HG03460 (cell line): ENCODE results near the gene ACVRL1.

Experiments
- ATAC-seq: cut with Tn5 transposase; IDR thresholded peaks from one replicate; pipeline ENCODE4 v1.9.1; 2021; ENCODE audit not compliant: unreplicated experiment

Gene ACVRL1

DNA sequence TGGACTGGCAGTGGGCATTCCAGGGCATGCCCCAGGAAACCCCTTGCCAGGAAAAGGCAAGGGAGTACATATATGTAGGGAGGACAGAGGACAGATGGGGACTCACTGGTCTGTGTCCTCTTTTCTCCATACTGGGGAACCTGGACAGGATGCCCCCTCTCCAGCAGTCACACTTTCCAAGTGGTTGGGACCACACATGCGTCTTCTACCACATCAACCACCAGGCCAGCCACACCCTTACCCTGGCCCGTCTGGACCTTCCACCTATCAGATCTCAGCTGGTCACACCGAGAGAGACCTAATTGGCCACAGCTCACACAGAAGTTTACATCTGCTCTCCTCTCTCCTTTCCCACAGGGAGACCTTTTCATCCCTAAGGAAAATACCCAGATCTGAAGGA lies 11.1 kb upstream of the ACVRL1 start:
- no peak for ATAC-seq

DNA sequence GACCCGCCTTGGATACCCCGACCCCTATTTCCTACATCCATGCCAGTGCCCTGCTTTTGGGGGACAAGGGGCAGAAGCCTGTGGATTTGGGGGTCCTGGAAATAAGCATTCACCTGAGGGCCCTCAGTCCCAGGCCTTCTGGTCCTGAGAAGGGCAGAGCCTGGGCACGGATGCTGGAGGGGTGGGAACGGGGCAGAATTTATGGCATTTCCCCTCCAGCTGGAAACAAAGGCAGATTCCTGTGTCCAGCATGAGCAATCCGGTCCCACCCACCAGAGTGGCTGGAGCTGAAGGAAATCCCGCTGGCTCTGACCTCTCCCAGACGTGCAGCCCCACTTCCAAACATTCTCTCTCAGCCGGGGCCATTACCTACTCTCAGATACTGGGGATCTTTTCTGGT lies 10.1 kb upstream of the ACVRL1 start:
- ATAC-seq = no peak

DNA sequence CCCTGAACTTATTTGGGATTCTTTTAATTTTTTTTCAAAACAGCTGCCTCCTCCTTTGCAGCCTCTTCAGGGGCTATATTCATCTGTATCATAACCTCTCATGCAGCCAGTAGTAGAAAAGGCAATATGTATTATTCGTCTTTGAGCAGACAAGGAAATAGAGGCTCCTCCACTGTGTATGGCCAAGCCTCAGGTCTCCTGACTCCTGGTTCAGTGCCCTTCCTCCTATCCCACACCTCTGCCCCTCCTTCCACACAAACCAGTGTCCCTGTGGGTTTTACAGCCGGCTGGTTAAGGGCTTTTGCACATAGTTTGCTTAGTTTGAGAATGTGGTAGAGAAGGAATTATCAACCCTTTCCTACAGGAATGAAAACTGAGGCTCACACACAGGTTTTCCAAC lies 8.8 kb upstream of the ACVRL1 start:
- ATAC-seq = no peak

DNA sequence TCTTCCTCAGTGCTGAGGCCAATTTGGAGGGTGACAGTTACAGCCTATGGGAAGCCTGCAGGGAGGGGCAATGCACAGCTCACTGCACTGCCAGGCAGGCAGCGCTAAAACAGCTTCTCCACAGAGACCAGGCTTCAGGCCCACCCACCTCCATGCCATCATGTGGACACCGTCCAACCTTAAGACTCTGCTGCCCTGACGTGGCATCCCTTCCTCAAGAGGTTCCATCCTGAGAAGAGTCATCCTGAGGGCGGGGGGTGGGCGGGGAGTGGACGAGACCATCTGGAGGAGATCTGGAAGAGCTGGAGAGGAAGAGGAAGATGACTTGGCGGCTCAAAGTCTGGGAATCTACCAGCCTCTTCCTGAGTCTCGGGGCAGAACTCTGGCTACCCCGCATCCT lies 8.4 kb upstream of the ACVRL1 start:
- no peak for ATAC-seq

DNA sequence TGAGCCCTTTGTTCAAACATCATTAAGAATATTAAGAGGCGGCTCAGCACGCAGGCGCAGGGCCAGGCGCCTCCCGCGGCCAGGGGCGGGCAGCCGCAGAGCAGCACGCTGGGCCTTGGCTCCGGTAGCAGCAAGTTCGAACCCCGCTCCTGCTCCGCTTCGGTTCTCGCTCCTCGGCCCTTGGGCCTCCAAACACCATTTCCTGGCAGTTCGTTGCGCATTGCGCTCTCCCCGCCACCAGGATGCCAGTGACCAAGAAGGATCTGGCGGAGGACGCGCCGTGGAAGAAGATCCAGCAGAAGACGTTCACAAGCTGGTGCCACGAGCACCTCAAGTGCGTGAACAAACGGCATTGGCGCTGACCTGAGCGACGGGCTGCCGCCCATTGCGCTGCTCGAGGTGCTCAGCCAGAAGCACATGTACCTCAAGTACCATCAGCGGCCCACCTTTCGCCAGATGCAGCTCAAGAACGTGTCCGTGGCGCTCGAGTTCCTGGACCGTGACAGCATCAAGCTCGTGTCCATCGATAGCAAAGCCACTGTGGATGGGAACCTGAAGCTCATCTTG lies 6.9 kb upstream of the ACVRL1 start:
- no peak for ATAC-seq

DNA sequence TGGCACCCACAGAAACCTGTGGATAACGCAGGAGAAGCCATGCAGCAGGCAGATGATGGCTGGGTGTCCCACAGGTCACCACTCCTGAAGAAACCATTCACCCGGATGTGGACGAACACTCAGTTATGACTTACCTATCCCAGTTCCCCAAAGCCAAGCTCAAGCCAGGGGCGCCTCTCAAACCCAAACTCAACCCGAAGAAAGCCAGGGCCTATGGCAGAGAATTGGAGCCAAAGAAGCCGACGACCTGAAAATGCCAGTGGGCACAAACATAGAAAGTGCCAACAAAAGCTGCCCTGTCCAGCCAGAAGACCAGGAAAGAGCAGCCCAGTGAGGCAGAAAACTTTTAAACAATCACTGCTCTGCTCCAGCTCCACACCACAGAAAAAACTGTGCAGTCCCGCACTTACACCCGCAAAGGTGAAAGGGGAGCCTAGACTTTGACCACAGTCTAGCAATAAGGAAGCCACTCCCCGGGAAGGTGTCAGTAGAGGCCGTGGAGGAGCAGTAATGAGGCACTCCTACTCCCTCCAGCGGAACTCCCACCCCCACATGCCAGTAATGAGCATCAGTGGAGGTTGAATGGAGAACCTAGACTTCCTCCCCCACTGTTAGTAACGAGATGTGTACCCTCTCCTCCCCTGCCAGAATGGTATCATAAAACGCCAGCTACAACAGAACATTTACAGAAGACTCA lies 6.0 kb upstream of the ACVRL1 start:
- no peak for ATAC-seq

DNA sequence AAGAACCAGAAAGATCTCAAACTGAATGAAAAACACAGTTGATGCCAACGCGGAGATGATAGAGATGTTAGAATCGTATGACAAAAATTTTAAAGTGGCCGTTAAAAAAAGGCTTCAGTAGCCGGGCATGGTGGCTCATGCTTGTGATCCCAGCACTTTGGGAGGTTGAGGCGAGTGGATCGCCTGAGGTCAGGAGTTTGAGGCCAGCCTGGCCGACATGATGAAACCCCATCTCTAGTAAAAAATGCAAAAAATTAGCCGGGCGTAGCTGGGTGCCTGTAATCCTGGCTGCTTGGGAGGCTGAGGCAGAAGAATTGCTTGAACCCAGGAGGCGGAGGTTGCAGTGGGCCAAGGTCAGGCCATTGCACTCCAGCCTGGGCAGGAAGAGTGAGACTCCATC lies 5.4 kb upstream of the ACVRL1 start:
- no peak for ATAC-seq

DNA sequence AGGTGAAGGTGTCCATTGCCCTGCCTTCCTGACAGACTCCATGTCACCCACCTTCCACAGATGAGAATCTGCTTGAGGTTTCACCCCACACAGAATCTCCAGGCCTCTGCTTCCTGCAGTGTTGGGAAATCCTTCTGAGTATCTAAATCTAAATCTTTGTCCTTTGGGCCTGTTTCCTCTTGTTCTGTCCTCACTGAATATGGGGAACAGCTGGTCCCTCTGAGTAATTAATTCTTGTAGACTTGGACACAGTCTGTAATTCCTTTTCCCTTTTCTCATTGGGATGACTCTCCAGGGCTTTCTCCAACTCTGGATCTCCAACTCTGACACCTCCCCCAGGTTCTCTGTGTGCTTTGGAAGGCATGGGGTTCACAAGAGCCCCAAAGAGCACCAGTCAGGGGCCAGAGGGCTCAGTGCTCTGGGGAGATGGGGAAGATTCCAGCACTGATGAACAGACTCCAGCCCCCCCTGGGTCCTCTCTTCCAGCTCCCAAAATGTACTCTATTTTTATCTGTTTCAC lies 2.3 kb upstream of the ACVRL1 start:
- no peak for ATAC-seq

DNA sequence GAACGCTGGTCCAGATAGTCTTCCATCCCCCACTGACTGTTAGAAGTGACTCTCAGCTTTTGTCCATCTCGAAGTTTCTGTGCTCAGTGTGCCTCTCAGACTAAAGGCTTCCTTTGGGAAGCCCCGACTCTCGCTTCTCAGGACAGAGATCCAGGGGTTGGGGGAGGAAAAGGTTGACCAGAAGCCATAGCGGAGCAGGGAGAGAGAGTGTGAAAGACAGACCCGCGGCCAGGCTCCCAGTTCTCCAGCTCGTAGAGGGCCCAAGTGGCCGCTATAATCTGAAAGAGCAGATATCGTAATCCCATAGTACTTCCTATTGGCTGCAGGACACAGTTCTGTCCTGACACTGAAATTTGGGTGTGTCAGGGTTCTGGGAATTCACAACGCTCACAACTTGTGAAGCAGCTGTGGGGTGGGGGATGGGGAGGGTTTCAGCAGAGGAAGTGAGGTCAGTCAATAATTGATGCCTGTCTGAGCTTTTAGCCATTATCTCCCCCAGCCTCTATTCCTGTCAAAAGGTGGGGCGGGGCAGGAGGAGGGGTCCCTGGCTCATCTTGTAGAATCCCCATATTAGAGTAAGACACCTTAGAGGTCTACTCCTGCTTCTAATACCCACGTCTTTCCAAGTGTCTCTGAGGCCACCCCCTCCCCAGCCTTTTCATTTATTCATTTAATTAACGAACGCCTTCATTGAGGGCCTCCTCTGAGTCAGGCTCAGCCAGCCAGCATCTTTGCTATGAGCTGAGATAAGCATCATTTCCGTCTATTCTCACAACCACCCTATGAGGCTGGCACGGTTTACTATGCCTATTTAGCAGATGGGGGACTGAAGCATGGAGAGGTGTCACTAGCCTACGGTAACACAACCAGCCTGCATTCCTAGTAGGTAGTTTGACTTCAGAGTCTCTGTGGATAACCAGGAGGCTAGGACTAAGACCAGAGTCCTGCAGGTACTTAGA lies 1.6 kb upstream of the ACVRL1 start:
- ATAC-seq = no peak

DNA sequence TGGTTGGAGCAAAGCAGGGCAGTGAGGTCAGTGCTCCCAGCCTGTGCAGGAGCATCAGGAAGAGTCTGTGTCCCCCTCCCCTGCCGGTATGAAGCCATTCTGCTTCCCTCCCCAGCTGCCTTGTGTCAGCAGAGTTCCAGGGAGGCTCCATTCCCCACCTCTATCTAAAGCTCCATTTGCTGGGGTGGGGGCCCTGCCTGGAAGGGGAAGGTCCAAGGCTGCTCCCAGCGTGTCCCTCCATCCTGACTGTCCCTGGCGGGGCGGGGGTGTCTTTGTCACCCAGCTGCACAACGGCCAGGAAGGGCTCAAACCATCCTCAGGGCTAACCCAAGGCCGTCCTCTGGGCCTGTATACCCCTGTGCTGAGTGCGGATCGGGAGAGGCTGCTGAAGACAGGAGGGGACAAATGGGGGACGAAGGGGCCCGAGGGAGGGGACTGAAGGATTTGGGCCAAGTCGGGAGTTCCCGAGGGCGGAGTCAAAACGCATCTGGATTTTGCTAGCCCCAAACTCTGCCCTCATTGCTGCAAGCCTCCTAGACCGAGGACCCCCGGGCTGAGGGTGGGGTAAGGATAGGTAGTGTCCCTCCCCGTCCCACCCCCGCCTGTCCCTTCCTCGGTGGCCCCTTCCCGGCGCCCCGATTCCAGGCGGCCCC lies 748 bp upstream of the ACVRL1 start:
- ATAC-seq = no peak

DNA sequence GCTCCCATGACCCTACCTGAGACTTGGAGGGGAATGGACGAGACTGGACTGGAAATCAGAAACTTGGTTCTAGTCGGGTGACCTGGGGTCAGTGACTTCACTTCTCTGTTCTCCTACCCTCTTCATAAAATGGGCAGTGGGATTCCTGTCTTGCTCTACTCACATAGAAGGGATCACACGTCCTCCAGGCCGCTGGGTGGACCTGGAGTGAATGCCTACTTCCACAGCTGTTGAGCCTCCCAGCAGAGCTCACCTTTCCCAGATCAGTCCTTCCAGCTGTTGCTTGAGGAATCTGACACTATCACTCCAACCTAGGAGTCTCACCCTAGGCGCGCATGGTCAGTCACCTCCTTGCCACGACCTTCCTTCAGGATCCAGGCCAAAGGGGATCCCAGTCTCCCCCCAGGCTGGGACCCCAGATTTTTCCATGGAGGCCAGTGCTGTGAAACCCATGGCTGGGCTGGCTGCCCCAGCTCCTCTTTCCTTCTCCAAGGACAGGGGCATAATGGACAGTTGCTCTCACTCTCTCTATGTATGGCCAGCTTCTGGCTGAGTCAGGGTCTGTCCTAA lies 637 bp downstream of the ACVRL1 start:
- no peak for ATAC-seq

DNA sequence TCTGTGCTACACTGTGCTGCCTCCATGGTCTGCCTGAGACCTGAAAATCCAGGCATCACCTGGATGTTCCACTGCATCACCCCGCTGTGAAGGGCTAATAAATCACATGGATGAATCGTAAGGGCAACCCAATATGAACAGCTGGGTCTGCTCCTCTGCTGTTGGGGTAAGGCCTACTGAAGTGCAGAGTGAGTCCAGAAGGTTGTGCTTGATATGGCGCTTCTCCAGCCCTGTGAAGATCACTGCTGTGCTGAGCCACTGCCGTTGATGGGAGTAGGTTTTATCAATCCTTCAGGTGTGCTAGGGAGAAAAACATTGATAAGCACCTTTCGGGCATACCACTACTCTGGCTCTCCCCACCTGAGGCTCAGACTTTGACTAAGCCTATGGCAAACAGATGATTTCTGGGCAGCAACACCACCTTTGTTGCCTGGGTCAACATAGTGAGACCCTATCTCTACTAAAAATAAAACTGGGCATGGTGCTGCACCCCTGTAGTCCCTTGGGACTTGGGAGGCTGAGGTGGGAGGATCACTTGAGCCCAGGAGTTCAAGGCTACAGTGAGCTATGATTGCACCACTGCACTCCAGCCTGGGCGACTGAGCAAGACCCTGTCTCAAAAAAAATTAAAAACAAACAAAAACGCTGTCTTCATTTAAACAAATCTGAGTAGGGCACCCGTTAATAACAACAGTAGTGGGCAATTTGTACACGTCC lies 1.7 kb downstream of the ACVRL1 start:
- ATAC-seq = no peak

DNA sequence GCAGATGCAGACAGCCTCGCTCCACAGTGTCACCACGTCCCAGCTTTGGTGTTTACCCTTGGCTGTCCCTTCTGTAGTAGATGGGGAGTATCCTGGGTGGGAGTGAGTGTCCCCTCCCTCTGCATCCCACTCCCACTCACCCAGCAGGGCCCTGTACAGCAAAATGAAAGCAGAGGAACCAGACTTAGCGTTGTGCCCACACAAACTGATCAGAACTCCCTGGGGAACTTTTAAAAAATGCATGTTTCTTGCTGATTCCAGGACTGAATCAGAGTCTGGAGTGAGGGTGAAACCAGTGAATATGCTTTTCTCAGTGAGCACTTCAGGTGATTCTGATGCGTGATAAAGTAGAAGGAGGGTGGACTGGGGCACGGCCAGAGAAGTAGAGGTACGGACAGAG lies 2.9 kb downstream of the ACVRL1 start:
- no peak for ATAC-seq

DNA sequence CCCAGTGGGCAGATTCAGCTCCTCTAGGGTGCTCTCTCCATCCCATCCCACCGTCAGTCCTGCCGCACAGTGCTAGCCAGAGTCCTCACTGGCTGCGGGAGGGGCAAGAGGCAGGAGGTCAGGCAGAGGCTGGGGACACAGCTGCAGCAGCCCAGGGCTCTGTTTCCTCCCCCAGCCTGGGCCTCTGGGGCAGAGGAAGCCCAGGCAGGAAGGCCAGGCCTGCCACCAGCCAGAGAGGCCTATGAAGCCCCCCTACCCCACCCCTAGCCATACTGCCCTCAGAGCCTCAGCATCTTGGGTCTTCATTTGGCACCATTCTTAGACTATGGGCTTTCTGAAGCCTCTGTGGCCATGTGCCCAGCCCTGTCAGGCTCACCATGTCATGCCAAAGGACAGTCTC lies 3.4 kb downstream of the ACVRL1 start:
- ATAC-seq = no peak

DNA sequence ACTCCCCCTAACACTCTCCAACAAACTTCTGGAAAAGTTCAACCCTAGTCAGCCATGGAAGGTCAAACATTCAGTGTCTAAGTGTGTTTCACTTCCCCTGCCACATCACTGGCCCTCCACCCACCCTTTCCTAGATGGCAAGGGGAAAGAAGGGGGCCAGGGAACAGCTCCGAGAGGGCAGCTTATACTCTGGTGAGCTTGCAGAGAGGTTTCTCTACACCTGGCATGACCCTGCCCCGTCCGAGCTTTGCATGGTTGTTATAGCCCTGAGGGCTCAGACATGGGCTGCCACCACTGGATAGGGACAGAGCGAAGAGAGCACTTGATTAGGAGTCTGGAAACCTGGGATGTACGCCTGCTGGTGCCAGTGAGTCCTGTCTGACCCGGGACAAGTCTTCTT lies 4.0 kb downstream of the ACVRL1 start:
- ATAC-seq = no peak

DNA sequence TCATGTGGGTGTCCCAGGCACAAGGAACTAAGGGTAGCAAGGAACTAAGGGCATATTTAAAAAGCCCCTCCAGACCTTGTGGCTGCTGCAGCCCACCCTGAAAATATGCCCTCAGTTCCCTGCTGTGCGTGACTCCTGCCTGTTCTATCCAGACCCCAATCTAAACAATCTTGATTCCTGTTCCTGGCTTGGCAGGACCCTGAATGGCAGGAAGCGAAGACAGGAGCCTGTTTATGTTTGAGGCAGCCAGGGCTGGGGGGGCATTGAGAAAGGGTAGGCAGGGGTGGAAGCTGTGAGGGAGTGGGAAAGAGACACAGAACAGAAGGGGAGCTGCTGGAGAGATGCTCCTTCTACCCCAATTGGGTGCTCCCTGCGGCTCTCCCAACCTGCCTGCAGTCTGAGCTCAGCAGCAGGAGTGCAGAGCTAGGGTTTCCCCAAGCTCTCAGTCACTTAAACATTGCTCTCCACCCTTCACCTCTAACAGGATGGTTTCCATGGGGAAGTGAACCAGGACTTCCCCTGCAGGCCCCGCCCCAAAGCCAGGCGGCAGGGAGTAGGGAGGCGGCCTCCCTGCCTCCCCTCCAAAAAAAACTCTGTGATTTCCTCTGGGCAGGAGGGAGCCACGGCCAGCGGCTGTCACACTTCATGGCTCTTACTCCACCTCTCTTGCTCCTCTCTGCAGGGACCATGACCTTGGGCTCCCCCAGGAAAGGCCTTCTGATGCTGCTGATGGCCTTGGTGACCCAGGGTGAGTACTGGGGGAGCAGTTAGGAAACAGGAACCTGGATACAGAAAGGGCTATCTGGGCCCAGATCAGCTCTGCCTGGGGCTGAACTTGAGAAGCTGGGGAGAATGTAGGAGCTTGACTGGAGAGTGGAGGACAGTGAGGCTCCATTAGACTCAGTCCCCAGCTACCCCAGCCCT lies 4.7 kb downstream of the ACVRL1 start:
- no peak for ATAC-seq

DNA sequence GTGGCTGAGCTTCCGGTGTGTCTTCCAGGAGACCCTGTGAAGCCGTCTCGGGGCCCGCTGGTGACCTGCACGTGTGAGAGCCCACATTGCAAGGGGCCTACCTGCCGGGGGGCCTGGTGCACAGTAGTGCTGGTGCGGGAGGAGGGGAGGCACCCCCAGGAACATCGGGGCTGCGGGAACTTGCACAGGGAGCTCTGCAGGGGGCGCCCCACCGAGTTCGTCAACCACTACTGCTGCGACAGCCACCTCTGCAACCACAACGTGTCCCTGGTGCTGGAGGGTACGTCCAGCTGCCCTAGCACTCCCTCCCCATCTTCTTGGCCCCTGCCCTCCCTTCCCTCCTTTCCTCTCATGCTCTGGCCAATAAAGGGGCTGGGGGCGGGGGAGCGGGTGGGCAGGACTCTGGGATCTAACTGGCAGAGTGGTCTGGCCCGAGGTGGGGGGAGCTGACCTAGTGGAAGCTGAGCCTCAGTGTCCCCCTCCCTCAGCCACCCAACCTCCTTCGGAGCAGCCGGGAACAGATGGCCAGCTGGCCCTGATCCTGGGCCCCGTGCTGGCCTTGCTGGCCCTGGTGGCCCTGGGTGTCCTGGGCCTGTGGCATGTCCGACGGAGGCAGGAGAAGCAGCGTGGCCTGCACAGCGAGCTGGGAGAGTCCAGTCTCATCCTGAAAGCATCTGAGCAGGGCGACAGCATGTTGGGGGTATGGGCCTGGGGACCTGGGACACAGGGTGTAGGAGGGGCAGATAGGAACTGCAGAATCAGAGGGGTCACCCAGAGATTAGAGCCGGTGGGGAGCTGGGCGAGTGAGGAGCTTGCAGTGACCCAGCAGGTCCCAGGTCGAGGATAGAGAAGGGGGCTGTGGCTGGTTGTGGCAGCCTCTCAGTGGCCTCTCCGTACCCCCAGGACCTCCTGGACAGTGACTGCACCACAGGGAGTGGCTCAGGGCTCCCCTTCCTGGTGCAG lies 6.0 kb downstream of the ACVRL1 start:
- ATAC-seq = no peak
